Heart left ventricle (tissue), 16 donors: ENCODE data around the gene CTF1. TPM values are rescaled to one million over a fixed set of nuclear protein-coding genes. Genes with fewer than 3 reads are reported as not detected.

Experiments used
- ATAC-seq, 4 donors: fragments of 200-7000 bp; cut with Tn5 transposase; one replicate each; pipeline ENCODE4 v1.9.1; 2020 to 2022; ENCODE audit warnings: moderate library complexity in 4 of 4, mild to moderate bottlenecking in 3 of 4, moderate number of reproducible peaks in 1 of 4
- DNase-seq, 5 donors: peaks; one replicate each; pipeline ENCODE4 v3.0.0-alpha.2; 2020
- H3K27ac ChIP-seq, 12 donors: fragments of 200-600 bp; sonication (generic) in 4 of 12; one replicate each; pipeline versions ENCODE4 v1.5.0 to v1.8.0; 2016 to 2022; ENCODE audit warnings: mild to moderate bottlenecking in 2 of 12
- H3K27me3 ChIP-seq, 9 donors: fragments of 200-600 bp; sonication (generic) in 2 of 9; one replicate each; pipeline versions ENCODE4 v1.5.1 to v1.8.0; 2016 to 2022; ENCODE audit warnings: mild to moderate bottlenecking in 3 of 9
- H3K36me3 ChIP-seq, 9 donors: fragments of 200-600 bp; sonication (generic) in 2 of 9; one replicate each; pipeline versions ENCODE4 v1.5.0 to v1.8.0; 2018 to 2022; ENCODE audit warnings: mild to moderate bottlenecking in 2 of 9
- H3K4me1 ChIP-seq, 12 donors: fragments of 200-600 bp; sonication (generic) in 4 of 12; one replicate each; pipeline versions ENCODE4 v1.5.0 to v1.8.0; 2016 to 2022; ENCODE audit warnings: mild to moderate bottlenecking in 3 of 12
- H3K4me3 ChIP-seq, 12 donors: fragments of 200-600 bp; sonication (generic) in 4 of 12; one replicate each; pipeline versions ENCODE4 v1.5.0 to v1.8.0; 2017 to 2022; ENCODE audit warnings: mild to moderate bottlenecking in 9 of 12, moderate library complexity in 4 of 12
- H3K9me3 ChIP-seq, 12 donors: fragments of 200-600 bp; sonication (generic) in 4 of 12; one replicate each; pipeline versions ENCODE4 v1.5.0 to v1.8.0; 2016 to 2022; ENCODE audit warnings: mild to moderate bottlenecking in 1 of 12
- CTCF ChIP-seq, 12 donors: fragments of 200-600 bp; sonication (generic) in 4 of 12; IDR thresholded peaks; one replicate each; pipeline versions ENCODE4 v1.5.0 to v1.8.0; 2018 to 2022; ENCODE audit warnings: antibody characterized with exemption in 12 of 12, mild to moderate bottlenecking in 5 of 12
- POLR2A ChIP-seq, 2 donors: fragments of 450-650 bp; IDR thresholded peaks; one replicate each; pipeline ENCODE4 v1.6.1; 2017; ENCODE audit warnings: antibody characterized with exemption in 2 of 2, mild to moderate bottlenecking in 2 of 2, moderate library complexity in 2 of 2
- WGBS, 4 donors: extraction: QIAGEN DNeasy Blood & Tissue Kit in 2 of 4; methylation state at CpG; one replicate each; pipeline versions ENCODE4 v1.1.5 to v1.1.7; 2013 to 2018; 5-methylcytosine and 5-hydroxymethylcytosine counted together
- intact Hi-C, 10 donors: fragments of 100-400 bp; cut with DNase I; formaldehyde crosslinking; loops; one replicate each; pipeline versions ENCODE4 v1.11.1 to v1.14.2; 2022
- polyA plus RNA-seq, 2 donors: library from polyadenylated mRNA; stranded (reverse); fragments of 200-250 nt; gene quantifications; one replicate each; pipeline ENCODE4 v1.2.3, GENCODE V29; 2013
- total RNA-seq, 9 donors: library from RNA; depleted of rRNA in 2 of 9; stranded (reverse); fragments of >200 nt in 2 of 9; fragmentation: NEBNext Ultra II Directional in 3 of 9; extraction: Animal tissue kit (Norgen Biotek cat#: 25700) in 3 of 9; gene quantifications; one replicate each; pipeline versions ENCODE4 v1.1.0 to v1.2.4, GENCODE V29; 2016 to 2023
- donor health status: ischemic (EF 13 %, LVEDD 7.1; RV severe dilation, severe dysfunction).
- donor health status: healthy with polysubstance abuse.
- donor health status: DM: no; HTN: yes; CAD: no.
- donor health status: DM: no; HTN: no; CAD: no.
- donor health status: ischemic (EF 25% LVEDD 6.9; RV normal size, moderate dysfunction).
- donor health status: ischemic (EF 25% LVEDD 5.7; RV mildly dilated, moderate dysfunction).
- donor health status: healthy.
- donor health status: DM: yes; HTN: yes; CAD: no.
- donor health status: ischemic (EF 35%, LVEDD 5.7; RV mildly dilated, moderate dysfunction).
- donor health status: nonischemic (EF 11% LVEDD 7.7; RV severe dilation, severe dysfunction).
- donor health status: DM: yes; HTN: yes; CAD: no.
- donor health status: PGD.
- donor health status: ischemic (EF 29% LVEDD 5.4; RV normal size, mild dysfunction).
- donor health status: nonischemic (EF 23%, LVEDD 6.1; RV moderate dilation, normal function).

The CTF1 gene
- total and polyA plus RNA-seq, 11 donors = 3.7 to 22.2 (median 12.2) TPM

- no peak overlapping the region for H3K4me3 ChIP-seq
- WGBS, 4 donors = 76 to 92% (median 88%) methylated on average over 3 of the region's 3 CpGs
- ATAC-seq (no peak), DNase-seq (no peak)
- no peaks in the 10 kb centered on the region for H3K9me3 ChIP-seq
- H3K27me3 ChIP-seq = no peaks in the 10 kb centered on the region
- intact Hi-C loops = no loop called here
- no peak for TF ChIP-seq POLR2A (IDR thresholded peaks at IDR 0.05)
- TF ChIP-seq CTCF (IDR thresholded peaks at IDR 0.05) = no peak
- H3K36me3 ChIP-seq = peaks cover 0 to 27% (median 12%) of the 10 kb centered on the region in 9 donors
- peaks cover 5 to 40% (median 22%) of the 10 kb centered on the region in 12 donors for H3K4me1 ChIP-seq
- peak overlapping the region in 7 of 12 donors; percentile 83 to 99 (median 95) for H3K27ac ChIP-seq
Measured at GRCh38 chr16:30947541-30947858, 51.1 kb downstream of the CTF1 start.

- TF ChIP-seq CTCF (IDR thresholded peaks at IDR 0.05) = no peak
- no peaks in the 10 kb centered on the region for H3K27me3 ChIP-seq
- peak overlapping the region; percentile 79 to 100 (median 96) for H3K4me3 ChIP-seq
- ATAC-seq (peak; percentile 28 to 64 (median 52)), DNase-seq (peak; percentile 79 to 89 (median 88))
- peak overlapping the region; percentile 88 to 99 (median 95) for H3K27ac ChIP-seq
- H3K9me3 ChIP-seq = no peaks in the 10 kb centered on the region
- intact Hi-C loops = no loop called here
- H3K36me3 ChIP-seq = peaks cover 0 to 21% (median 10%) of the 10 kb centered on the region in 9 donors
- peaks cover 5 to 40% (median 23%) of the 10 kb centered on the region in 12 donors for H3K4me1 ChIP-seq
- WGBS, 4 donors = 20 to 39% (median 37%) methylated on average over 15 to 44 of the region's 44 CpGs
Measured at GRCh38 chr16:30947859-30948666, 51.6 kb downstream of the CTF1 start.

- H3K27ac ChIP-seq = peak within 1 kb of the TSS; percentile 88 to 99 (median 95)
- H3K4me1 ChIP-seq = peaks cover 5 to 47% (median 32%) of the 10 kb centered on the region in 12 donors
- TF ChIP-seq CTCF (IDR thresholded peaks at IDR 0.05) (no peak), POLR2A (IDR thresholded peaks at IDR 0.05) (peak; percentile 15 to 77)
- intact Hi-C loops = no loop called here
- WGBS, 4 donors = 1 to 2% (median 1%) methylated on average over 19 to 70 of the region's 70 CpGs
- peaks cover 0 to 22% (median 11%) of the 10 kb centered on the region in 9 donors for H3K36me3 ChIP-seq
- DNase-seq (peak; percentile 83 to 92 (median 87)), ATAC-seq (peak; percentile 33 to 72 (median 70))
- no peaks in the 10 kb centered on the region for H3K9me3 ChIP-seq
- no peaks in the 10 kb centered on the region for H3K27me3 ChIP-seq
- H3K4me3 ChIP-seq = peak within 1 kb of the TSS; percentile 79 to 100 (median 96)
Measured at GRCh38 chr16:30948667-30949649, 52.5 kb downstream of the CTF1 start, which contains the start of gene ORAI3. Gene ORAI3 (plus strand): TSS chr16:30949068. CDS start chr16:30949290, 222 bp downstream.
